Kidney (tissue), 14 donors: Measurements from ENCODE around the gene CD101. TPM values are rescaled to one million over a fixed set of nuclear protein-coding genes. Genes with fewer than 3 reads are reported as not detected.

ENCODE experiments used
- DNase-seq, 5 donors: peaks; one replicate each; pipeline ENCODE4 v3.0.0-alpha.2; 2013 to 2020
- FAIRE-seq: peaks from 2 replicates; lab custom pipeline; 2012; peaks lifted over from hg19 to GRCh38; lab: Jason Lieb, UNC
- H3K27ac ChIP-seq, 2 donors: one replicate each; pipeline ENCODE4 v1.7.0; 2013; ENCODE audit warnings: low read depth in 2 of 2, low read length in 2 of 2, inconsistent platforms in 1 of 2
- H3K27me3 ChIP-seq: one replicate; pipeline ENCODE4 v1.7.1; 2013; ENCODE audit warnings: low read length, inconsistent platforms; ENCODE audit not compliant: control insufficient read depth, insufficient read depth
- H3K36me3 ChIP-seq, 3 donors: one replicate each; pipeline versions ENCODE4 v1.7.0 to v1.7.1; 2013; ENCODE audit warnings: low read length in 3 of 3, control low read depth in 1 of 3, inconsistent platforms in 1 of 3; ENCODE audit not compliant: insufficient read depth in 3 of 3, control insufficient read depth in 2 of 3
- H3K4me1 ChIP-seq, 3 donors: one replicate each; pipeline versions ENCODE4 v1.7.0 to v1.7.1; 2013; ENCODE audit warnings: low read length in 3 of 3, inconsistent platforms in 1 of 3, low read depth in 1 of 3; ENCODE audit not compliant: control insufficient read depth in 2 of 3, insufficient read depth in 2 of 3
- H3K4me3 ChIP-seq, 3 donors: one replicate each; pipeline versions ENCODE4 v1.7.0 to v1.8.1; 2013; ENCODE audit warnings: low read length in 3 of 3, control low read depth in 1 of 3, inconsistent platforms in 1 of 3
- H3K9ac ChIP-seq, 3 donors: one replicate each; pipeline versions ENCODE4 v1.7.0 to v1.7.1; 2013; ENCODE audit warnings: low read length in 3 of 3, control low read depth in 1 of 3, inconsistent platforms in 1 of 3
- H3K9me3 ChIP-seq, 3 donors: one replicate each; pipeline versions ENCODE4 v1.7.0 to v1.7.1; 2013; ENCODE audit warnings: low read length in 3 of 3, control low read depth in 1 of 3, inconsistent platforms in 1 of 3; ENCODE audit not compliant: control insufficient read depth in 2 of 3, insufficient read depth in 1 of 3
- intact Hi-C: fragments of 100-400 bp; cut with DNase I; formaldehyde crosslinking; loops from one replicate; pipeline ENCODE4 v1.11.1; 2022
- polyA plus RNA-seq: library from polyadenylated mRNA; stranded (reverse); fragments of 350-450 nt; fragmentation: Illumina TruSeq; extraction: RNeasy Lipid Tissue Mini Kit (QIAGEN cat#74804); gene quantifications from one replicate; pipeline ENCODE4 v1.2.3, GENCODE V29; 2014; ENCODE audit warnings: low read depth, low replicate concordance; ENCODE audit not compliant: insufficient read depth
- total RNA-seq: library from RNA; stranded (reverse); fragmentation: NEBNext Ultra II Directional; extraction: Animal tissue kit (Norgen Biotek cat#: 25700); gene quantifications from one replicate; pipeline ENCODE4 v1.2.1, GENCODE V29; 2021
- TF ChIP-seq, protein P1 (sequence below): IDR thresholded peaks from 3 replicates; pipeline ENCODE4 v1.5.1; 2012; ENCODE audit warnings: mild to moderate bottlenecking, moderate library complexity, borderline replicate concordance; ENCODE audit not compliant: insufficient read depth; ENCODE audit errors: extremely low read depth
- donor health status: control.
- donor health status: control.
- donor health status: control.
- donor health status: control.
- donor health status: control.
- donor health status: DM: yes; HTN: yes; CAD: no.
- donor health status: Normal renal cell carcinoma (clear cell type).

Gene CD101
- total and polyA plus RNA-seq, 2 donors from 2014 or later, result 0.22 to 1.3 TPM

DNA sequence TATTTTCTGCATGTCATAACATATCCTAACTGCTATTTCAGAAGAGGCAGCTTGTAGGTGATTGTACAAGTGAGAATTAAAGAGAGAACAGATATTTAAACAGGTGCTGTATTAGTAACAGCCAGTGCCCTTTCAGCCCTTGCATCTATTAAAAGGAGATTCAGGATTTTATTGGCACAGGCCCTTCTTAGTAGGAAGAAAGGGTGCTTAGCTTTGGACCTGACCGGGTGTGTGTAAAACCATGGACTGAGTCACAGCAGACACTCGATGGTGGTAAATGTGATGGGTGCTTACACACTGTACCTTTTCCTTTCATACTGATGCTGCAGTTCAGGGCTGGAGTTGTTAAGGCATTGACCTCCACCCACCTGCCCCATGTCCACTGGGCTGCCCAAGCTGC, 12.7 kb upstream of the CD101 start:
- no peak for FAIRE-seq
- H3K27ac ChIP-seq, result no peak overlapping the region
- TF ChIP-seq, protein P1, sequence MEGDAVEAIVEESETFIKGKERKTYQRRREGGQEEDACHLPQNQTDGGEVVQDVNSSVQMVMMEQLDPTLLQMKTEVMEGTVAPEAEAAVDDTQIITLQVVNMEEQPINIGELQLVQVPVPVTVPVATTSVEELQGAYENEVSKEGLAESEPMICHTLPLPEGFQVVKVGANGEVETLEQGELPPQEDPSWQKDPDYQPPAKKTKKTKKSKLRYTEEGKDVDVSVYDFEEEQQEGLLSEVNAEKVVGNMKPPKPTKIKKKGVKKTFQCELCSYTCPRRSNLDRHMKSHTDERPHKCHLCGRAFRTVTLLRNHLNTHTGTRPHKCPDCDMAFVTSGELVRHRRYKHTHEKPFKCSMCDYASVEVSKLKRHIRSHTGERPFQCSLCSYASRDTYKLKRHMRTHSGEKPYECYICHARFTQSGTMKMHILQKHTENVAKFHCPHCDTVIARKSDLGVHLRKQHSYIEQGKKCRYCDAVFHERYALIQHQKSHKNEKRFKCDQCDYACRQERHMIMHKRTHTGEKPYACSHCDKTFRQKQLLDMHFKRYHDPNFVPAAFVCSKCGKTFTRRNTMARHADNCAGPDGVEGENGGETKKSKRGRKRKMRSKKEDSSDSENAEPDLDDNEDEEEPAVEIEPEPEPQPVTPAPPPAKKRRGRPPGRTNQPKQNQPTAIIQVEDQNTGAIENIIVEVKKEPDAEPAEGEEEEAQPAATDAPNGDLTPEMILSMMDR, result no peak

DNA sequence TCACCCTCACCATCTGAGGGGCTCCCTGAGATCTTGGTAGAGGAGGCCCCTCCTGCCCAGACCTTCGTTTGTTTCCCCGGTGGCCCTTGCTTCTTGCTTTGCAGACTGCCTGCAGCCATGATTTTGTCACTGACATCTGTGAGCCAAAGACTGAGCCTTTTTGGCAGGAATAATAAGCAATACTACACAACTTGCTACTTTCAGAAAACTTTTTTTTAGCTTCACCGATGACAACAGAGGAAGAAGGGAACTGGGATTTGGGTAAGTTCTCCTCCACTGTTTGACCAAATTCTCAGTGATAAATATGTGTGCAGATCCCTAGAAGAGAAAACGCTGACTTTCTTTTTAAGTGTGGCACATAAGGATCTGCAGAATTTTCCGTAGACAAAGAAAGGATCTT, 11.7 kb upstream of the CD101 start:
- Histone ChIP-seq H3K4me3 (no peak overlapping the region), H3K27ac (no peak overlapping the region), H3K4me1 (no peaks in the 10 kb centered on the region), H3K27me3 (no peaks in the 10 kb centered on the region), H3K9ac (no peak overlapping the region), H3K9me3 (no peaks in the 10 kb centered on the region), H3K36me3 (no peaks in the 10 kb centered on the region)
- DNase-seq (no peak), FAIRE-seq (no peak)
- TF ChIP-seq, protein P1, result no peak
- intact Hi-C loops, result no loop called here

More for the DNA sequence above, 12.7 kb upstream of the CD101 start:
- intact Hi-C loops, result no loop called here
- no peaks in the 10 kb centered on the region for H3K27me3 ChIP-seq
- DNase-seq, result no peak
- no peaks in the 10 kb centered on the region for H3K4me1 ChIP-seq
- H3K9ac ChIP-seq, result no peak overlapping the region
- H3K36me3 ChIP-seq, result no peaks in the 10 kb centered on the region
- H3K4me3 ChIP-seq, result no peak overlapping the region
- no peaks in the 10 kb centered on the region for H3K9me3 ChIP-seq

DNA sequence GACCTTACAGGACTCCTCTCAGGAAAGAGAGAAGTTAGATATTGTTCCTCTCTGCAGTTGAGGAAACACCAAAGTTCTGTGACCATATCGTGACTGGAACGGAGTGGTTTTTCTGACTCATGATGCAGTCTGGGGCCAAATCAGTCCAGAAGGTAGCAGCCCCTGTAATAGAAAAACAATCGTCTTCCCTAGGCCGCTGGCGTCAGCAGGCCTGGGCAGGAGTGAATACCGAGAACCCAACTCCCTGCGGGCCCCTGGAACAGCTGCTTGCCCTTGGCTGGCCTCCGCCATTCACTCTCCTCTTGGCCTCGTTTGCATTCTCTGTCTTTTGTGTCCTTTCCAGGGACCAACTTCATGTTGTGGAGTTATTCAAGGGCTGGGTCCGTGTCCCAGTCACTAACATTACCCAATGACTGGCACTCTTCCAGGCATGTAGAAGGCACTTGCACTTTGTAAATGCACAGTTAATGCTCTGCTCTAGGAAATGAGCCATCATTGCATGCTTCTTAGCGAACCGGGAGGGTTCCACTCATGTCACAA, 10.9 kb upstream of the CD101 start:
- Histone ChIP-seq H3K4me3 (no peak overlapping the region), H3K27me3 (no peaks in the 10 kb centered on the region), H3K27ac (no peak overlapping the region), H3K36me3 (no peaks in the 10 kb centered on the region), H3K9ac (no peak overlapping the region), H3K4me1 (no peaks in the 10 kb centered on the region), H3K9me3 (no peaks in the 10 kb centered on the region)
- DNase-seq (no peak), FAIRE-seq (no peak)
- intact Hi-C loops, result no loop called here
- TF ChIP-seq, protein P1, result no peak

DNA sequence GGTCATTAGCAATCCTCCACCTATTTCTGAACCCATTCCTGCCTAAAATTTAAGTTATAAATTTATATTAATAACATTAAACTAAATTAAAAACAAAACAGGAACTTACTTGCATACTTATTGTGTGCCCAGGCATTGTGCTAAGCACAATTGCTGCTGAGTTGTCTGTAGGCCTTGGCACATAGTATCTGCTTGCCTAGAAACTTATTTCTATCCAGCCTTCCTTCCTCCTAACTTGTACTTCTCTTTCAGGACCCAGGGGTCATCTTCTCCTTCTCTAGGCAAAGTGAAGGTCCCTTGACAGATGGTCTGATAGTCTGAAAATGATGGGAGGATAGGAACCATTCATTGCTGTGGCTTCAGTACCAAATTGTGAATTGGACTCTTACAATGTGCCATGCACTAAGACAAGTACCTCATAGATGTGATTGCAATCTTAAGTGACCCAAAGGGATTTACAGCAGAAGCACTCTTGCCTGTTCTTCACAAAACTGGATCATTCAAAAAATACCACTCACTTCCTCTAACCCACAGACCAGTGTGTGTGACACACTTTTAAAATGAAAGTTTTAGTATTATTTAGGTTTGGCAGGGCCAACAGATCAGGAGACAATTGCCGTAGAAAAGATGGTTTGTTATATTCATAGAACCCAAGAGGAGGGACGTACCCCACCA, 10.3 kb upstream of the CD101 start:
- Histone ChIP-seq H3K4me3 (no peak overlapping the region), H3K36me3 (no peaks in the 10 kb centered on the region), H3K4me1 (no peaks in the 10 kb centered on the region), H3K27ac (no peak overlapping the region), H3K27me3 (no peaks in the 10 kb centered on the region), H3K9ac (no peak overlapping the region), H3K9me3 (no peaks in the 10 kb centered on the region)
- no peak for FAIRE-seq
- DNase-seq, result no peak
- intact Hi-C loops, result no loop called here
- TF ChIP-seq, protein P1, result no peak
